ENCODE measurements around the gene MASP2. TPM values are rescaled to one million over a fixed set of nuclear protein-coding genes. Genes with fewer than 3 reads are reported as not detected.

MASP2 gene
- total RNA-seq, 1 experiment from 2014 or later: 0.25 TPM

DNA sequence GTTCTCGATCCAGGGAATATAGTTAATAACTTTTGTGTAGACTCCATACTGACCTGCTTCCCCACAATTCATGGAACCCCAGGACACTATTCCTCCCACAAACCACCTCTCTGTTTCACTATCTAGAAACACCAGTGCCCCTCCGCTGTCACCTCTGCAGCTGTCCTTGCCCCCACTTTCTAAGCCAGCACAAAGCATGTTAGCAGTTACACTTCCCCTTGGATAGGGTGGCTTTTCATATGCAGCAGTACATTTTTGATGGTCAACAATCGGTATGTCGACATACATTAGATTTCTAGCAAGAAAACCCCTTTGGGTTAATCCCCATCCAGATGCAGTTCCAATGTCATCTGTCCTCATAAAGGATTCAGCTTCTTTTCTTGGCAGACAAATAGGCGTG lies 20.1 kb downstream of the MASP2 start:
- ChIA-PET RAD21 (ENCODE audit: low non-redundant PET in 1 of 2, low total read pairs in 2 of 2, uncharacterized antibody in 2 of 2, unreplicated experiment in 2 of 2) (no interaction called here), CTCF (no interaction called here), POLR2A (no interaction called here)
- Histone ChIP-seq H3K27ac (ENCODE audit: low read depth, low read length) (no peak overlapping the region), H3K79me2 (ENCODE audit: insufficient read depth, low read length) (peaks cover 8% of the 10 kb centered on the region), H4K20me1 (ENCODE audit: insufficient read depth) (0 out of 2 replicates have a peak, but pooled peaks cover 16% of the 10 kb centered on the region), H3K4me3 (replicated peaks in 1 of 2; ENCODE audit: low read depth in 1 of 2, low read length in 2 of 2) (no peak overlapping the region), H3K4me2 (ENCODE audit: low read length) (no peak overlapping the region), H2AFZ (ENCODE audit: low read depth, low read length, poor library complexity, severe bottlenecking) (no peak overlapping the region), H3K36me3 (ENCODE audit: control insufficient read depth in 1 of 2, insufficient read depth in 2 of 2, low read length in 2 of 2) (peaks cover 24 to 37% of the 10 kb centered on the region in 2 experiments), H3K9me2 (ENCODE audit: insufficient read depth) (no peaks in the 10 kb centered on the region), H3K9me3 (ENCODE audit: control insufficient read depth in 1 of 2, insufficient read depth in 1 of 2, low read depth in 1 of 2, low read length in 2 of 2) (no peaks in the 10 kb centered on the region), H3K27me3 (ENCODE audit: insufficient read depth, low read length) (no peaks in the 10 kb centered on the region), H3K9ac (ENCODE audit: low read length) (no peak overlapping the region), H3K4me1 (ENCODE audit: control insufficient read depth in 1 of 2, insufficient read depth in 2 of 2, low read length in 2 of 2) (no peaks in the 10 kb centered on the region)
- BruUV-seq (replicated peaks): no TSS peak
- intact Hi-C loops (cut with micrococcal nuclease): no loop called here
- TF ChIP-seq EGR1 (IDR thresholded peaks at IDR 0.05; ENCODE audit: low read depth) (no peak), SIN3A (IDR thresholded peaks at IDR 0.05; ENCODE audit: low read depth) (no peak), CBX3 (IDR thresholded peaks at IDR 0.05; ENCODE audit: low read depth) (no peak), POLR2AphosphoS5 (IDR thresholded peaks at IDR 0.05; ENCODE audit: low read depth, low read length) (0 out of 2 replicates have a peak, but pooled peaks have one; percentile 20)
- ATAC-seq (no peak), DNase-seq (ENCODE audit: low read depth, low spot score) (no peak)

DNA sequence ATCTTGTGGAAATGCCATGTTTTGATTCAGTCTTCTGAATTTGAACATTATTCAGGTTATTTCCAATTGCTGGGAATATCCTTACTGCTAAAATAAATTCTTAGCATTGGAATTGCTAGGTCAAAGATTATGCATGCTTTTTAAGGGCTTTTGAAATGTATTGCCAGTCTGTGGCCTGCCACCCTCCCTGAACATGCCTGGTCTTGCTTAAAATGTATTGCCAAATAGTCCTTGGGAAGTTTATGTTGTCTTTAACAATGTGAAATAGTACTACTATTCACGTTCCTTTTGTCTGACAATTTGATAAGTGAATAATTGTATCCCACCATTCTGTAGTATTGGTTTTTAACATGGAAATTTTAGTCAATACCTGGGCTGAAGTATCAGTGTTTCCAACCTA lies 21.0 kb downstream of the MASP2 start:
- H3K4me3 ChIP-seq (replicated peaks in 1 of 2; ENCODE audit: low read depth in 1 of 2, low read length in 2 of 2): no peak overlapping the region
- H3K4me1 ChIP-seq (ENCODE audit: control insufficient read depth in 1 of 2, insufficient read depth in 2 of 2, low read length in 2 of 2): no peaks in the 10 kb centered on the region
- DNase-seq (ENCODE audit: low read depth, low spot score) (no peak), ATAC-seq (no peak)
- ChIA-PET POLR2A (no interaction called here), CTCF (no interaction called here), RAD21 (ENCODE audit: low non-redundant PET in 1 of 2, low total read pairs in 2 of 2, uncharacterized antibody in 2 of 2, unreplicated experiment in 2 of 2) (no interaction called here)
- 0 out of 2 replicates have a peak, but pooled peaks cover 16% of the 10 kb centered on the region for H4K20me1 ChIP-seq (ENCODE audit: insufficient read depth)
- no peaks in the 10 kb centered on the region for H3K9me3 ChIP-seq (ENCODE audit: control insufficient read depth in 1 of 2, insufficient read depth in 1 of 2, low read depth in 1 of 2, low read length in 2 of 2)
- peaks cover 13% of the 10 kb centered on the region for H3K79me2 ChIP-seq (ENCODE audit: insufficient read depth, low read length)
- H3K27me3 ChIP-seq (ENCODE audit: insufficient read depth, low read length): no peaks in the 10 kb centered on the region
- H3K9me2 ChIP-seq (ENCODE audit: insufficient read depth): no peaks in the 10 kb centered on the region
- no peak for TF ChIP-seq EZH2 (IDR thresholded peaks at IDR 0.05)
- no peak for TF ChIP-seq EZH2phosphoT487 (IDR thresholded peaks at IDR 0.05; ENCODE audit: borderline replicate concordance)
- TF ChIP-seq, protein P1, sequence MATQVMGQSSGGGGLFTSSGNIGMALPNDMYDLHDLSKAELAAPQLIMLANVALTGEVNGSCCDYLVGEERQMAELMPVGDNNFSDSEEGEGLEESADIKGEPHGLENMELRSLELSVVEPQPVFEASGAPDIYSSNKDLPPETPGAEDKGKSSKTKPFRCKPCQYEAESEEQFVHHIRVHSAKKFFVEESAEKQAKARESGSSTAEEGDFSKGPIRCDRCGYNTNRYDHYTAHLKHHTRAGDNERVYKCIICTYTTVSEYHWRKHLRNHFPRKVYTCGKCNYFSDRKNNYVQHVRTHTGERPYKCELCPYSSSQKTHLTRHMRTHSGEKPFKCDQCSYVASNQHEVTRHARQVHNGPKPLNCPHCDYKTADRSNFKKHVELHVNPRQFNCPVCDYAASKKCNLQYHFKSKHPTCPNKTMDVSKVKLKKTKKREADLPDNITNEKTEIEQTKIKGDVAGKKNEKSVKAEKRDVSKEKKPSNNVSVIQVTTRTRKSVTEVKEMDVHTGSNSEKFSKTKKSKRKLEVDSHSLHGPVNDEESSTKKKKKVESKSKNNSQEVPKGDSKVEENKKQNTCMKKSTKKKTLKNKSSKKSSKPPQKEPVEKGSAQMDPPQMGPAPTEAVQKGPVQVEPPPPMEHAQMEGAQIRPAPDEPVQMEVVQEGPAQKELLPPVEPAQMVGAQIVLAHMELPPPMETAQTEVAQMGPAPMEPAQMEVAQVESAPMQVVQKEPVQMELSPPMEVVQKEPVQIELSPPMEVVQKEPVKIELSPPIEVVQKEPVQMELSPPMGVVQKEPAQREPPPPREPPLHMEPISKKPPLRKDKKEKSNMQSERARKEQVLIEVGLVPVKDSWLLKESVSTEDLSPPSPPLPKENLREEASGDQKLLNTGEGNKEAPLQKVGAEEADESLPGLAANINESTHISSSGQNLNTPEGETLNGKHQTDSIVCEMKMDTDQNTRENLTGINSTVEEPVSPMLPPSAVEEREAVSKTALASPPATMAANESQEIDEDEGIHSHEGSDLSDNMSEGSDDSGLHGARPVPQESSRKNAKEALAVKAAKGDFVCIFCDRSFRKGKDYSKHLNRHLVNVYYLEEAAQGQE (IDR thresholded peaks at IDR 0.05; ENCODE audit: low read depth): no peak
- no peak for TF ChIP-seq POLR2A (IDR thresholded peaks at IDR 0.05; ENCODE audit: borderline replicate concordance, extremely low read depth, insufficient read depth, insufficient read length)
- no peak for TF ChIP-seq SP1 (IDR thresholded peaks at IDR 0.05; ENCODE audit: low read depth)
- TF ChIP-seq, protein P2, sequence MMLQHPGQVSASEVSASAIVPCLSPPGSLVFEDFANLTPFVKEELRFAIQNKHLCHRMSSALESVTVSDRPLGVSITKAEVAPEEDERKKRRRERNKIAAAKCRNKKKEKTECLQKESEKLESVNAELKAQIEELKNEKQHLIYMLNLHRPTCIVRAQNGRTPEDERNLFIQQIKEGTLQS (IDR thresholded peaks at IDR 0.05): no peak
- no peak for TF ChIP-seq ZNF274 (IDR thresholded peaks at IDR 0.05; ENCODE audit: low read depth, low read length)
- TF ChIP-seq CEBPB (IDR thresholded peaks at IDR 0.05; ENCODE audit: low read depth): no peak
- TF ChIP-seq, protein P3, sequence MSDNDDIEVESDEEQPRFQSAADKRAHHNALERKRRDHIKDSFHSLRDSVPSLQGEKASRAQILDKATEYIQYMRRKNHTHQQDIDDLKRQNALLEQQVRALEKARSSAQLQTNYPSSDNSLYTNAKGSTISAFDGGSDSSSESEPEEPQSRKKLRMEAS (IDR thresholded peaks at IDR 0.05): no peak
- TF ChIP-seq, protein P4, sequence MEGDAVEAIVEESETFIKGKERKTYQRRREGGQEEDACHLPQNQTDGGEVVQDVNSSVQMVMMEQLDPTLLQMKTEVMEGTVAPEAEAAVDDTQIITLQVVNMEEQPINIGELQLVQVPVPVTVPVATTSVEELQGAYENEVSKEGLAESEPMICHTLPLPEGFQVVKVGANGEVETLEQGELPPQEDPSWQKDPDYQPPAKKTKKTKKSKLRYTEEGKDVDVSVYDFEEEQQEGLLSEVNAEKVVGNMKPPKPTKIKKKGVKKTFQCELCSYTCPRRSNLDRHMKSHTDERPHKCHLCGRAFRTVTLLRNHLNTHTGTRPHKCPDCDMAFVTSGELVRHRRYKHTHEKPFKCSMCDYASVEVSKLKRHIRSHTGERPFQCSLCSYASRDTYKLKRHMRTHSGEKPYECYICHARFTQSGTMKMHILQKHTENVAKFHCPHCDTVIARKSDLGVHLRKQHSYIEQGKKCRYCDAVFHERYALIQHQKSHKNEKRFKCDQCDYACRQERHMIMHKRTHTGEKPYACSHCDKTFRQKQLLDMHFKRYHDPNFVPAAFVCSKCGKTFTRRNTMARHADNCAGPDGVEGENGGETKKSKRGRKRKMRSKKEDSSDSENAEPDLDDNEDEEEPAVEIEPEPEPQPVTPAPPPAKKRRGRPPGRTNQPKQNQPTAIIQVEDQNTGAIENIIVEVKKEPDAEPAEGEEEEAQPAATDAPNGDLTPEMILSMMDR (IDR thresholded peaks at IDR 0.05 in 2 of 3, conservative IDR thresholded peaks at IDR 0.05 in 1 of 3; ENCODE audit: borderline replicate concordance in 1 of 3, insufficient read depth in 1 of 3, low read depth in 2 of 3, low read length in 2 of 3): no peak
- no peak for TF ChIP-seq POLR2AphosphoS5 (IDR thresholded peaks at IDR 0.05; ENCODE audit: low read depth, low read length)
- peaks cover 31 to 44% of the 10 kb centered on the region in 2 experiments for H3K36me3 ChIP-seq (ENCODE audit: control insufficient read depth in 1 of 2, insufficient read depth in 2 of 2, low read length in 2 of 2)
- intact Hi-C loops (cut with micrococcal nuclease): no loop called here
- no peak overlapping the region for H3K27ac ChIP-seq (ENCODE audit: low read depth, low read length)
- H3K9ac ChIP-seq (ENCODE audit: low read length): no peak overlapping the region
- no peak overlapping the region for H3K4me2 ChIP-seq (ENCODE audit: low read length)
- no TSS peak for BruUV-seq (replicated peaks)
- no peak overlapping the region for H2AFZ ChIP-seq (ENCODE audit: low read depth, low read length, poor library complexity, severe bottlenecking)
